ENCODE results near the gene SLC22A12.
A peak's percentile ranks its signal among the peaks of the same experiment; 100 is the strongest.

The SLC22A12 gene

GRCh38 chr11:64605656-64606585 lies 14.9 kb downstream of the SLC22A12 start:
- DNase-seq: no peak

GRCh38 chr11:64606796-64607380 lies 15.9 kb downstream of the SLC22A12 start:
- DNase-seq: no peak

- DNase-seq: no peak
These were observed 16.5 kb downstream of the SLC22A12 start for GRCh38 chr11:64607381-64607985.

- no peak for DNase-seq
These were observed 17.0 kb downstream of the SLC22A12 start for GRCh38 chr11:64608046-64608445.

GRCh38 chr11:64608636-64609035 lies 17.6 kb downstream of the SLC22A12 start:
- DNase-seq: no peak

GRCh38 chr11:64609436-64610047 lies 18.5 kb downstream of the SLC22A12 start:
- DNase-seq: peak; percentile 71 to 76

GRCh38 chr11:64610596-64610995 lies 19.6 kb downstream of the SLC22A12 start:
- no peak for DNase-seq

- no peak for DNase-seq
These were observed 20.2 kb downstream of the SLC22A12 start for GRCh38 chr11:64611176-64611575.

- peak; percentile 86 to 89 for DNase-seq
These were observed 21.0 kb downstream of the SLC22A12 start for GRCh38 chr11:64611869-64612646.

GRCh38 chr11:64613648-64614047 lies 22.6 kb downstream of the SLC22A12 start:
- no peak for DNase-seq

GRCh38 chr11:64614917-64615316 lies 23.9 kb downstream of the SLC22A12 start:
- peak; percentile 12 to 17 for DNase-seq

- DNase-seq: no peak
These were observed 25.8 kb downstream of the SLC22A12 start for GRCh38 chr11:64616817-64617216.

- DNase-seq: no peak
These were observed 28.2 kb downstream of the SLC22A12 start for GRCh38 chr11:64619196-64619595.

- peak; percentile 10 to 16 for DNase-seq
These were observed 28.9 kb downstream of the SLC22A12 start for GRCh38 chr11:64619811-64620380.

GRCh38 chr11:64620381-64620971 lies 29.5 kb downstream of the SLC22A12 start:
- DNase-seq: no peak

- DNase-seq: peak in 1 of 2 experiments; percentile 13
These were observed 30.4 kb downstream of the SLC22A12 start for GRCh38 chr11:64621283-64622019.

- DNase-seq: no peak
These were observed 31.7 kb downstream of the SLC22A12 start for GRCh38 chr11:64622681-64623080.

GRCh38 chr11:64624883-64625481 lies 34.0 kb downstream of the SLC22A12 start:
- DNase-seq: peak; percentile 97 to 98

GRCh38 chr11:64626637-64627036 lies 35.6 kb downstream of the SLC22A12 start:
- no peak for DNase-seq

GRCh38 chr11:64627371-64627770 lies 36.4 kb downstream of the SLC22A12 start:
- no peak for DNase-seq

- no peak for DNase-seq
These were observed 37.6 kb downstream of the SLC22A12 start for GRCh38 chr11:64628596-64628995.
